Kidney (tissue), 22 donors: ENCODE data around the gene SIK1. TPM values are rescaled to one million over a fixed set of nuclear protein-coding genes. Genes with fewer than 3 reads are reported as not detected.
A peak's percentile ranks its signal among the peaks of the same experiment; 100 is the strongest.
"Not testable (repeated sequence)": the region's sequence is repeated elsewhere in the genome, so short reads cannot be mapped to it uniquely, and the experiment has no call there.

Experiments used
- DNase-seq, 5 donors: peaks; one replicate each; pipeline ENCODE4 v3.0.0-alpha.2; 2013 to 2020
- FAIRE-seq: peaks from 2 replicates; lab custom pipeline; 2012; peaks lifted over from hg19 to GRCh38; lab: Jason Lieb, UNC
- H3K27ac ChIP-seq, 2 donors: one replicate each; pipeline ENCODE4 v1.7.0; 2013; ENCODE audit warnings: low read depth in 2 of 2, low read length in 2 of 2, inconsistent platforms in 1 of 2
- H3K27me3 ChIP-seq: one replicate; pipeline ENCODE4 v1.7.1; 2013; ENCODE audit warnings: low read length, inconsistent platforms; ENCODE audit not compliant: control insufficient read depth, insufficient read depth
- H3K36me3 ChIP-seq, 3 donors: one replicate each; pipeline versions ENCODE4 v1.7.0 to v1.7.1; 2013; ENCODE audit warnings: low read length in 3 of 3, control low read depth in 1 of 3, inconsistent platforms in 1 of 3; ENCODE audit not compliant: insufficient read depth in 3 of 3, control insufficient read depth in 2 of 3
- H3K4me1 ChIP-seq, 3 donors: one replicate each; pipeline versions ENCODE4 v1.7.0 to v1.7.1; 2013; ENCODE audit warnings: low read length in 3 of 3, inconsistent platforms in 1 of 3, low read depth in 1 of 3; ENCODE audit not compliant: control insufficient read depth in 2 of 3, insufficient read depth in 2 of 3
- H3K4me3 ChIP-seq, 3 donors: one replicate each; pipeline versions ENCODE4 v1.7.0 to v1.8.1; 2013; ENCODE audit warnings: low read length in 3 of 3, control low read depth in 1 of 3, inconsistent platforms in 1 of 3
- H3K9ac ChIP-seq, 3 donors: one replicate each; pipeline versions ENCODE4 v1.7.0 to v1.7.1; 2013; ENCODE audit warnings: low read length in 3 of 3, control low read depth in 1 of 3, inconsistent platforms in 1 of 3
- H3K9me3 ChIP-seq, 3 donors: one replicate each; pipeline versions ENCODE4 v1.7.0 to v1.7.1; 2013; ENCODE audit warnings: low read length in 3 of 3, control low read depth in 1 of 3, inconsistent platforms in 1 of 3; ENCODE audit not compliant: control insufficient read depth in 2 of 3, insufficient read depth in 1 of 3
- intact Hi-C: fragments of 100-400 bp; cut with DNase I; formaldehyde crosslinking; loops from one replicate; pipeline ENCODE4 v1.11.1; 2022
- long read RNA-seq, 10 donors: library from polyadenylated mRNA in 1 of 10; unstranded in 1 of 10; transcript quantifications; one replicate each; pipeline ENCODE4 v2.0.0 and lab custom pipeline, GENCODE V29; 2021 to 2026
- polyA plus RNA-seq: library from polyadenylated mRNA; stranded (reverse); fragments of 350-450 nt; fragmentation: Illumina TruSeq; extraction: RNeasy Lipid Tissue Mini Kit (QIAGEN cat#74804); gene quantifications from one replicate; pipeline ENCODE4 v1.2.3, GENCODE V29; 2014; ENCODE audit warnings: low read depth, low replicate concordance; ENCODE audit not compliant: insufficient read depth
- total RNA-seq: library from RNA; stranded (reverse); fragmentation: NEBNext Ultra II Directional; extraction: Animal tissue kit (Norgen Biotek cat#: 25700); gene quantifications from one replicate; pipeline ENCODE4 v1.2.1, GENCODE V29; 2021
- TF ChIP-seq, protein P1 (sequence below): IDR thresholded peaks from 3 replicates; pipeline ENCODE4 v1.5.1; 2012; ENCODE audit warnings: mild to moderate bottlenecking, moderate library complexity, borderline replicate concordance; ENCODE audit not compliant: insufficient read depth; ENCODE audit errors: extremely low read depth
- donor health status: control.
- donor health status: control.
- donor health status: control.
- donor health status: control.
- donor health status: control.
- donor health status: DM: yes; HTN: yes; CAD: no.
- donor health status: Normal renal cell carcinoma (clear cell type).

Gene SIK1
- total RNA-seq (24.9 TPM), polyA plus RNA-seq (3.4 TPM)
- long read RNA-seq, donor 1: 0 reads
- long read RNA-seq, donor 2, partial matches to known transcripts: 0 of 1 reads
- long read RNA-seq, donor 2, other reads (novel, unspliced or antisense): 0 of 1 reads
- long read RNA-seq, donor 3: 0 reads
- long read RNA-seq, donor 4: 0 reads
- long read RNA-seq, donor 5: 0 reads
- long read RNA-seq, donor 6: 0 reads
- long read RNA-seq, donor 7: 0 reads
- long read RNA-seq, donor 8: 0 reads
- long read RNA-seq, donor 9: 0 reads
- long read RNA-seq, donor 10: 0 reads

DNA sequence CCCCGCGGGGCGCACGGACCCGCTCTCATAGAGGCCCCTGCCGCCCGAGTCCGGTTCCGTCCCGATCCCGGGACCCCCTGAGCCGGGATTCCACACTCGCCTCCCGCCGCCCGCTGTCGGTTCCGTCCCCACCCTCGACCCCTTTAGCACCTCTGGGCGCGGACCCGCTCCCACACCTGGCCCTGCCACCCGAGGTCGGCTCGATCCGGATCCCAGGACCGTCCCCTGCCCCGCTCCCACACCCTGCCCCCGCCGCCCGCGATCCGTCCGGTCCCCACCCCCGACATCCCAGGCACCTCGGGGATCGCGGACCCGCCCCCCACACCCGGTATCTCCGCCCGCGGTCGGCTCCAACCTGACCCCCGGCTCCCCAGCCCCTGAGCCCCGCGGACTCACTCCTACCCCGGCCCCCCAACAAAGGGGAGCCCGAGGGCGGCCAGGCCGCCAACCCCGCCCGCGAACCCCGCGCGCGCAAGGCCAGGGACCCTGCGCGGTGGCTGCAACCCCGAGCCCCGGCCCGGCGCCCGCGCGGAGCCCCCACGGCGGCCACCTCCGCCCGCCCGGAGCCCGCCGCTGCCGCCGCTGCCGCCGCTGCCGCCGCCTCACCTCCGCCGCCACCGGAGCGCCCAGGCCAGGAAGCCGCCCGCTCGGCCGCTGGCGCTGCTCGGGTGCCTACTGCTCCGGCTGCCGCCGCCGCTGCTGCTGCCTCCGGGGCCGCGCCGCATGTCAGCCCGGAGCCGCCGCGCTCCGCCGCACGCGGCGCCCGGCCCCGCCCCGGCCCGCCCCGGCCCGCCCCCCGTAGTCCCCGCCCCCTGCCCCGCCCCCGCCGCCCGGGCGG, at the start of gene SIK1:
Gene SIK1 (minus strand): TSS at position 728 of the 838 bp plus-strand sequence. CDS start 953 bp downstream, outside the sequence.
- H3K9me3 ChIP-seq, H3K9ac ChIP-seq, FAIRE-seq, H3K27me3 ChIP-seq, DNase-seq, H3K27ac ChIP-seq, H3K4me3 ChIP-seq, H3K4me1 ChIP-seq, H3K36me3 ChIP-seq, intact Hi-C loops: not testable (repeated sequence)

DNA sequence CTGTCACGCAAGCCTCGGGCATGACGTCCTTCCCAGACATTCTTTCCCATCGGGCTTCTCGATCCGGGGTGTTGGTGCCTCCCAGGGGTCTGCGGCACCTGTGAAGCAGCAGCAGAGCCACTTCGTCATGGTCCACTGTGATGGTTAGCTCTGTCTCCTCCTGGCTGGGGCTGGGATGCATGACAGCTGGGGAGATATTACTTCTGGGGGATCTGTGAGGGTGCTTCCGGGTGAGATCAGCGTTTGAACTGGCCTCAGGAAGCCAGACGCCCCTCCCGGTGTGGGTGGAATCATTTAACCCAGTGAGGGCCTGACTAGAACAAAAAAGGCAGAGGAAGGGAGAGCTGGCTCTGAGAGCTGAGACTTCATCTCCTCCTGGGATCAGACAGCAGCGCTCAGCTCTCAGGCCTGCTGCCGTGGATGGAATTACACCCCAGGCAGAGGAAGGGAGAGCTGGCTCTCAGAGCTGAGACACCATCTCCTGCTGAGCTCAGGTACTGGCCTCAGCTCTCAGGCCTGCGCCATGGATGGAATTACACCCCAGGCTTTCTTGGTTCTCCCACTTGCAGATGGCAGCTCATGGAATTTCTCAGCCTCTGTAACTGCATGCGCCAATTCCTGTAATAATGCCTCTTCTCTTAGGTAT, 44.8 kb upstream of the SIK1 start:
- H3K9me3 ChIP-seq, FAIRE-seq, H3K27ac ChIP-seq, H3K9ac ChIP-seq, DNase-seq, H3K36me3 ChIP-seq, H3K4me3 ChIP-seq, H3K27me3 ChIP-seq, intact Hi-C loops, H3K4me1 ChIP-seq: not testable (repeated sequence)

DNA sequence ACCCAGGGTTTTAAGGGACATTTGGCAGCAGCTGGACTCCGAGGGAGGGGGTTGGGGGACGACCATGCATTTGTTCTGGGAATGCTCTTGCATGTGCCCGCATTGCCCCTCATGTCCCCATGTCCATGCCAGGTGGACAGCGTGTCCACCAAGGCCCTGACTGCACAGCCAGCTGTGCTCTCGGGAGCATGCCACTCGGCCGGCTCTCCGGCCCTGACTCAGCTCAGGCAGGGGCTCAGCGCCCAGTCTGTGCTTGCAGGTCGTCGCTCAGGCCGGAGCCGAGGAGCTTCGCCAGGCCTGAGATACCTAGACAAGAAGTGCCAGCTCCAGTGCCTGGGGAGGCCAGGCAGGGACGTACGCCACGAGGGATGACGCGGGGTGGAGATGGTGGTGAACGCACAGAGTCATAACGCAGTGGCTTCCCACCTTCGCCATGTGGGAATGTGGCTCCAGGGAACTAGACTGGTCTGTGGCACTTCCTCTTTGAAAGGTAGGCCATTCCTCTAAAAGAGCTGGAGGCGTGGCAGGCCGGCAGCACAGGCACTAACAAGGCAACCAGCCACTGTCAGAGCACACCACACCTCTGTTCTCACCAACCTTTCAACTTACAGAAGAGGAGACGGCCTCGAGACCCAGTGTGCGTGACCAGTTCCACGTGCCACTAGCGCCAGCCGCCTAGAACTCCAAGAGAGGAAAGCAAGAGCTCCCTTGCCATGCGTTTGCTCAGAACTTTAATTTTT, 43.0 kb upstream of the SIK1 start:
- FAIRE-seq, intact Hi-C loops, H3K9ac ChIP-seq, H3K4me1 ChIP-seq, H3K27me3 ChIP-seq, H3K4me3 ChIP-seq, H3K27ac ChIP-seq, DNase-seq, H3K9me3 ChIP-seq, H3K36me3 ChIP-seq: not testable (repeated sequence)

DNA sequence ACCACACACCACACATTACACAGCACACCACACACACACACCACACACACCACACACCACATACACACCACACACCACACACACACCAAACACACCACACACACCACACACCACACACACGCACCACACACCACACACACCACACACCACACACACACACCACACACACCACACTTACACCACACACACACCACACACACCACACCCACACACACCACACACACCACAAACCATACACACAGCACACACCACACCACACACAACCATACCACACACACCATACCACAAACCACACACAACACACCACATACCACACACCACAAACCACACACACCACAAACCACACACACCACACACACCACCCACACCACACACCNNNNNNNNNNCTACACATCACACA, 40.9 kb upstream of the SIK1 start:
- H3K36me3 ChIP-seq: no peaks in the 10 kb centered on the region
- no peaks in the 10 kb centered on the region for H3K4me1 ChIP-seq
- H3K9ac ChIP-seq: no peak overlapping the region
- H3K9me3 ChIP-seq: no peaks in the 10 kb centered on the region
- FAIRE-seq: no peak
- DNase-seq: peak in 2 of 5 donors; percentile 0 to 2
- TF ChIP-seq, protein P1, sequence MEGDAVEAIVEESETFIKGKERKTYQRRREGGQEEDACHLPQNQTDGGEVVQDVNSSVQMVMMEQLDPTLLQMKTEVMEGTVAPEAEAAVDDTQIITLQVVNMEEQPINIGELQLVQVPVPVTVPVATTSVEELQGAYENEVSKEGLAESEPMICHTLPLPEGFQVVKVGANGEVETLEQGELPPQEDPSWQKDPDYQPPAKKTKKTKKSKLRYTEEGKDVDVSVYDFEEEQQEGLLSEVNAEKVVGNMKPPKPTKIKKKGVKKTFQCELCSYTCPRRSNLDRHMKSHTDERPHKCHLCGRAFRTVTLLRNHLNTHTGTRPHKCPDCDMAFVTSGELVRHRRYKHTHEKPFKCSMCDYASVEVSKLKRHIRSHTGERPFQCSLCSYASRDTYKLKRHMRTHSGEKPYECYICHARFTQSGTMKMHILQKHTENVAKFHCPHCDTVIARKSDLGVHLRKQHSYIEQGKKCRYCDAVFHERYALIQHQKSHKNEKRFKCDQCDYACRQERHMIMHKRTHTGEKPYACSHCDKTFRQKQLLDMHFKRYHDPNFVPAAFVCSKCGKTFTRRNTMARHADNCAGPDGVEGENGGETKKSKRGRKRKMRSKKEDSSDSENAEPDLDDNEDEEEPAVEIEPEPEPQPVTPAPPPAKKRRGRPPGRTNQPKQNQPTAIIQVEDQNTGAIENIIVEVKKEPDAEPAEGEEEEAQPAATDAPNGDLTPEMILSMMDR: no peak
- no peaks in the 10 kb centered on the region for H3K27me3 ChIP-seq
- intact Hi-C loops: no loop called here
- H3K27ac ChIP-seq: no peak overlapping the region
- H3K4me3 ChIP-seq: no peak overlapping the region

DNA sequence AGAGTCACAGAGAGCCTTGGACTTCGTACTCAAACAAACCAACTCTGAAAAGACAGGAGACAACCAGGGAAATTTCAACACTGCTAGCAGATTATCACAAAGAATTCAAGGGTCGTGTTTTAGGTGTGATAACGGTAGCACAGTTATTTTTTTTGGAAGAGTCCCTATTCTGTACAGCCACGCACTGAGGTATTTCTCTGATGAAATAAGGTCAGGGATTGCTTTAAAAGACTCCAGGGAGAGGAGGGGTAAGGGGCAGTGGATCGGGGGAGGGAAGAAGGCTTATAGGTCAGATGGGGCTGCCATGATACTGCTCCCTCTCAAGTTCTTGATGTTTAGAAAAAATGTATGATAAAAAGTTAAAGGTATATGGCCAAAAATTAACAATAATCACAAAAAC, 38.2 kb upstream of the SIK1 start:
- H3K9ac ChIP-seq, H3K36me3 ChIP-seq, intact Hi-C loops, FAIRE-seq, H3K27me3 ChIP-seq, DNase-seq, H3K4me3 ChIP-seq, H3K9me3 ChIP-seq, H3K27ac ChIP-seq, H3K4me1 ChIP-seq: not testable (repeated sequence)

DNA sequence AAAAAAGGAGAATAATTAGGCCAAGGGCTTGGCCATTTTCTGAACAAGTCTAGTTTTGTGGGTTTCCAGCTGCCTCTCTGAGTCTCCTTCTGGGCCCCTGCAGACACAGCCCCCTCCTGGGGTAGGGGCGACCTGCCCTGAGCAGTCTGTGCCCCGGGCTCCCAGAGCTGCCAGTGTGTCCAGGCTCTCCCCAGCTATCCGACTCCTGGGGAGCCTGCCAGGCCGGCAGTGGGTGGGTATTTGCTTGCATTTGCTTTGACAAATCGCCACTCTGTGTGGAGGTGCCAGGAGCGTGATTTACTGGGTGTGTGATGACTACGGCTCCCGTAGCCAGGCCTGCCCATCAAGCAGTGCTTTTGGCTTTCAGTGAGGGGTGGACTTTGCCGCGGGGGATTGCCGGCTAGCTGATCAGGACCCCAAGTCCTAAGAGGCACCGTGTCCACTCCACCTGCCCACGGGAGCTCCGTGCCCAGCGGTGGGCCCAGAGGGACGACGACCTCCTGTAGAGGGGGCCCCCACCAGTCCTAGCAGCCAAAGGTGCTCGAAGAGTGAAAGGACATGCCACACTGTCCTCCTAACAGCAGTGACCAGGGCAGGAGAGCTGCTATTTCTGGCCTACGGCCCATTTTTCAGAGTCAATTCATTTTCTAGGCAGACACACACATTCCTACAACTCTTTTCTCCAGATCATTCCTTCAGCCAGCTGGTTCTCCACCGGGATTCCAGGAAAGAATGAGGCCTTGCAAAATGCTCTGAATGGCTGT, 36.7 kb upstream of the SIK1 start:
- H3K27me3 ChIP-seq, H3K4me1 ChIP-seq, H3K9me3 ChIP-seq, H3K27ac ChIP-seq, H3K4me3 ChIP-seq, FAIRE-seq, H3K9ac ChIP-seq, H3K36me3 ChIP-seq, intact Hi-C loops: not testable (repeated sequence)
- peak in 1 of 5 donors; percentile 6 for DNase-seq
